HT-29 (cell line): ENCODE measurements around the gene NOC3L. TPM values are rescaled to one million over a fixed set of nuclear protein-coding genes. Genes with fewer than 3 reads are reported as not detected.

Source experiments
- DNase-seq: peaks from one replicate; pipeline ENCODE4 v3.0.0-alpha.2; 2015; ENCODE audit warnings: low spot score
- total RNA-seq: library from RNA; depleted of rRNA; stranded (reverse); fragments of >200 nt; shearing (Covaris generic); gene quantifications from 2 replicates; pipeline ENCODE4 v1.2.3, GENCODE V29; 2014; rRNA removed

The NOC3L gene
- total RNA-seq, 1 experiment from 2014 or later = 8.0 TPM

- DNase-seq = no peak
Observed at GRCh38 chr10:94303929-94304328, 58.8 kb downstream of the NOC3L start.

GRCh38 chr10:94300042-94300441, 62.7 kb downstream of the NOC3L start:
- no peak for DNase-seq

DNA sequence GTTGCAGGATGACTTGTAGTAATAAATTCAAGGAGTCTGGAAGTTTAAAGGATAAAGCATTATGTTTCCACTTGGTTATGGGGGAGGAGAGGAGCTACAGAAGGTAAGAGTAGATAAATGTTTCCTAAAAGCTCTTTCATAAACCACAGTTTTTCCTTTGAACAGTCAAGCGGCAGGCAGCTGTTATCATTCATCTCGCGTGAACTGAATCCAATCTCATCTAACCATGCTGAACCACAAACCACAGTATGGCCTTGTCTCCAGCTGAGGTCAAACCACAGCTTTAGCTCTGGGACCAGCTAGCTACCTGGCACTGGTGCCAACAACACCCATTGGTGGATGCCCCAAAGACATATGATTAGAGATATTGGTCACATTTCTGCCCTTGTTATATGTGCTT, 63.3 kb downstream of the NOC3L start:
- DNase-seq = peak; percentile 57

- no peak for DNase-seq
Observed at GRCh38 chr10:94294168-94294567, 68.6 kb downstream of the NOC3L start.

DNA sequence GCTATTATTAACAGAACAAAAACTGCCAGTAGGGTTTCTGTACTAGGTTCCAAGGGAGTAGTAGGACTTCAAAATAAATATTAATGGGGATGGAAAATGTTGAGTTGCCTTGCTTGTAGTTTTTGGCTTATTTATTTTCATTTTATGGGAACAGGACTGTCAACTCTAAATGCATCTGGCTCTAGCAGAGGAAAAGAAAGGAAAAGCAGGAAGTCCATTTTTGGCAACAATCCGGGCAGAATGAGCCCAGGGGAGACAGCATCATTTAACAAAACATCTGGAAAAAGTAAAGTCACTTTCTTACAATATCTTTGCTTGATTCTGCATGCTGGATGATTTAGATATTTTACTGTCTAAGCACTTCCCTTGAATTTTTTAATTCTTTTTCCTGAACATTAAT, 69.4 kb downstream of the NOC3L start:
- no peak for DNase-seq

- no peak for DNase-seq
Observed at GRCh38 chr10:94292434-94293090, 70.2 kb downstream of the NOC3L start.

- no peak for DNase-seq
Observed at GRCh38 chr10:94288361-94289101, 74.2 kb downstream of the NOC3L start.

- DNase-seq = no peak
Observed at GRCh38 chr10:94287336-94287735, 75.4 kb downstream of the NOC3L start.

DNA sequence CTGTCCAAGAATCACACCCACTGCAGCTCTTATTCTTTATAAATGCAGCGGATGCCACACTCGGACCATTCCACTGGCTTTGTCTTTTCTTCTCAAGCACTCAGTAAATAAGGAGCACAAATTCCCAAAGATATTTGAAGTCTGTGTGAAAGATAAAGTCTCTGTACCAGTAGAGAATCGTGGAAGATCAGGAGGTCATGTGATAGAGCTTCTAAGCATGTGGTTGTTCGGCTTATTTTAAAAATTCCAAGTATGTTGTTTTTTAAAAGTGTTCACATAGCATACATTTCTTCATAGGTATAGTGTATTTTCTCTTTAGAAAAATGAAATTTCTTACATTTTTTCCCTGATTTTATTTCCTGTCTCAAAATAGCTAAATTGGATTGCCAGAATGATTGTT, 75.8 kb downstream of the NOC3L start:
- DNase-seq = no peak

- DNase-seq = no peak
Observed at GRCh38 chr10:94285271-94285670, 77.5 kb downstream of the NOC3L start.

Other genes with a start within 250 kb of the NOC3L start
- gene TBC1D12, start 39.6 kb upstream of the NOC3L start, total RNA-seq = 5.8 TPM in 2 replicates
- gene HELLS, start 182.8 kb upstream of the NOC3L start, total RNA-seq = 108 and 111 TPM in 2 replicates